Liver (tissue), 9 donors: ENCODE data around the gene VCAM1. TPM values are rescaled to one million over a fixed set of nuclear protein-coding genes. Genes with fewer than 3 reads are reported as not detected.

Source experiments
- DNase-seq: peaks from one replicate; pipeline ENCODE4 v3.0.0-alpha.2; 2017; ENCODE audit warnings: low spot score
- H3K27ac ChIP-seq, 2 donors: one replicate each; pipeline ENCODE4 v1.7.0; 2013; ENCODE audit warnings: inconsistent platforms in 2 of 2, low read length in 2 of 2, control low read depth in 1 of 2, low read depth in 1 of 2, mild to moderate bottlenecking in 1 of 2
- H3K27me3 ChIP-seq, 4 donors: one replicate each; pipeline versions ENCODE4 v1.6.1 to v1.7.0; 2013; ENCODE audit warnings: low read length in 3 of 4, inconsistent platforms in 1 of 4, mild to moderate bottlenecking in 1 of 4, moderate library complexity in 1 of 4; ENCODE audit not compliant: control insufficient read depth in 4 of 4, insufficient read depth in 4 of 4
- H3K36me3 ChIP-seq, 4 donors: one replicate each; pipeline versions ENCODE4 v1.6.1 to v1.7.0; 2013; ENCODE audit warnings: low read length in 3 of 4, mild to moderate bottlenecking in 3 of 4, low read depth in 1 of 4, moderate library complexity in 1 of 4; ENCODE audit not compliant: control insufficient read depth in 4 of 4, insufficient read depth in 3 of 4
- H3K4me1 ChIP-seq, 4 donors: one replicate each; pipeline versions ENCODE4 v1.6.1 to v1.7.0; 2013; ENCODE audit warnings: low read length in 3 of 4, mild to moderate bottlenecking in 3 of 4, moderate library complexity in 1 of 4; ENCODE audit not compliant: control insufficient read depth in 4 of 4, insufficient read depth in 4 of 4
- H3K4me3 ChIP-seq, 3 donors: one replicate each; pipeline versions ENCODE4 v1.6.1 to v1.7.0; 2013; ENCODE audit warnings: low read length in 3 of 3, control low read depth in 1 of 3, low read depth in 1 of 3, mild to moderate bottlenecking in 1 of 3
- H3K9ac ChIP-seq, 2 donors: one replicate each; pipeline ENCODE4 v1.7.0; 2013; ENCODE audit warnings: low read length in 2 of 2, mild to moderate bottlenecking in 2 of 2, moderate library complexity in 2 of 2, control low read depth in 1 of 2, low read depth in 1 of 2
- H3K9me3 ChIP-seq, 4 donors: one replicate each; pipeline versions ENCODE4 v1.6.1 to v1.7.0; 2013; ENCODE audit warnings: low read length in 3 of 4; ENCODE audit not compliant: control insufficient read depth in 4 of 4
- EGR1 ChIP-seq, 2 donors: IDR thresholded peaks; 2 replicates each; pipeline ENCODE4 v1.6.1; 2016 to 2018; ENCODE audit warnings: antibody characterized with exemption in 2 of 2, low read depth in 2 of 2
- FOXA1 ChIP-seq: IDR thresholded peaks from 2 replicates; pipeline ENCODE4 v1.6.1; 2016; ENCODE audit warnings: antibody characterized with exemption
- FOXA2 ChIP-seq: IDR thresholded peaks from 2 replicates; pipeline ENCODE4 v1.6.1; 2016; ENCODE audit warnings: antibody characterized with exemption
- GABPA ChIP-seq, 2 donors: IDR thresholded peaks in 1 of 2; conservative IDR thresholded peaks in 1 of 2; 2 replicates each; pipeline ENCODE4 v1.6.1; 2016; ENCODE audit warnings: antibody characterized with exemption in 2 of 2, mild to moderate bottlenecking in 1 of 2, moderate library complexity in 1 of 2
- HNF4A ChIP-seq, 2 donors: conservative IDR thresholded peaks; 2 replicates each; pipeline ENCODE4 v1.6.1; 2016; ENCODE audit warnings: antibody characterized with exemption in 2 of 2, mild to moderate bottlenecking in 2 of 2
- HNF4G ChIP-seq: IDR thresholded peaks from 2 replicates; pipeline ENCODE4 v1.6.1; 2016; ENCODE audit warnings: antibody characterized with exemption
- JUND ChIP-seq, 2 donors: IDR thresholded peaks; 2 replicates each; pipeline ENCODE4 v1.6.1; 2016; ENCODE audit warnings: antibody characterized with exemption in 2 of 2
- MAX ChIP-seq: IDR thresholded peaks from 2 replicates; pipeline ENCODE4 v1.6.1; 2016; ENCODE audit warnings: antibody characterized with exemption
- NR2F2 ChIP-seq: IDR thresholded peaks from 2 replicates; pipeline ENCODE4 v1.6.1; 2016; ENCODE audit warnings: antibody characterized with exemption
- RAD21 ChIP-seq, 2 donors: IDR thresholded peaks; 2 replicates each; pipeline ENCODE4 v1.6.1; 2016; ENCODE audit warnings: antibody characterized with exemption in 2 of 2, mild to moderate bottlenecking in 2 of 2
- REST ChIP-seq: IDR thresholded peaks from 2 replicates; pipeline ENCODE4 v1.6.1; 2016; ENCODE audit warnings: antibody characterized with exemption, mild to moderate bottlenecking
- RXRA ChIP-seq, 2 donors: IDR thresholded peaks; 2 replicates each; pipeline ENCODE4 v1.6.1; 2017 to 2018; ENCODE audit warnings: antibody characterized with exemption in 2 of 2, mild to moderate bottlenecking in 1 of 2
- SP1 ChIP-seq: IDR thresholded peaks from 2 replicates; pipeline ENCODE4 v1.6.1; 2018; ENCODE audit warnings: antibody characterized with exemption, mild to moderate bottlenecking
- TAF1 ChIP-seq: conservative IDR thresholded peaks from 2 replicates; pipeline ENCODE4 v1.6.1; 2016; ENCODE audit warnings: antibody characterized with exemption, mild to moderate bottlenecking
- YY1 ChIP-seq: IDR thresholded peaks from 2 replicates; pipeline ENCODE4 v1.6.1; 2016; ENCODE audit warnings: antibody characterized with exemption, mild to moderate bottlenecking
- ZBTB33 ChIP-seq: IDR thresholded peaks from 2 replicates; pipeline ENCODE4 v1.6.1; 2016; ENCODE audit warnings: antibody characterized with exemption
- WGBS: extraction: QIAGEN DNeasy Blood & Tissue Kit; methylation state at CpG from one replicate; pipeline ENCODE4 v1.1.7; 2013; 5-methylcytosine and 5-hydroxymethylcytosine counted together
- polyA plus RNA-seq, 2 donors: library from polyadenylated mRNA; stranded (reverse) in 1 of 2; unstranded in 1 of 2; fragments of 200-250 nt in 1 of 2; fragments of >200 nt in 1 of 2; fragmentation: Nextera tagmentation in 1 of 2; extraction: Ambion mirVana in 1 of 2; gene quantifications; one replicate each; pipeline versions ENCODE4 v1.2.1 to v1.2.3, GENCODE V29; 2013 to 2015
- total RNA-seq, 2 donors: library from RNA; depleted of rRNA; stranded (reverse); fragments of >200 nt; gene quantifications; one replicate each; pipeline ENCODE4 v1.2.3, GENCODE V29; 2014
- TF ChIP-seq, protein P1 (sequence below): IDR thresholded peaks from 2 replicates; pipeline ENCODE4 v1.6.1; 2016; ENCODE audit warnings: antibody characterized with exemption
- donor health status: healthy.
- donor health status: healthy.
- donor health status: healthy.
- donor health status: healthy.
- donor health status: healthy.

VCAM1 gene
- total and polyA plus RNA-seq, 4 donors, result 3.3 to 159 (median 23.7) TPM

GRCh38 chr1:100671601-100672000 lies 47.9 kb upstream of the VCAM1 start:
- no peak overlapping the region for H3K9ac ChIP-seq
- no peak overlapping the region for H3K27ac ChIP-seq
- no peaks in the 10 kb centered on the region for H3K4me1 ChIP-seq
- no peaks in the 10 kb centered on the region for H3K27me3 ChIP-seq
- H3K4me3 ChIP-seq, result no peak overlapping the region
- TF ChIP-seq NR2F2, result no peak
- H3K36me3 ChIP-seq, result no peaks in the 10 kb centered on the region
- no peak for DNase-seq
- peaks cover 0 to 4% (median 2%) of the 10 kb centered on the region in 4 donors for H3K9me3 ChIP-seq

- no peaks in the 10 kb centered on the region for H3K27me3 ChIP-seq
- 73% methylated on average over 2 of the region's 2 CpGs for WGBS
- no peak for DNase-seq
- no peaks in the 10 kb centered on the region for H3K9me3 ChIP-seq
- no peak overlapping the region for H3K27ac ChIP-seq
- H3K4me1 ChIP-seq, result no peaks in the 10 kb centered on the region
- TF ChIP-seq REST, result no peak
- TF ChIP-seq JUND (IDR thresholded peaks at IDR 0.05), result no peak
- no peak for TF ChIP-seq HNF4A (conservative IDR thresholded peaks at IDR 0.05)
- TF ChIP-seq SP1, result no peak
- no peak for TF ChIP-seq EGR1 (IDR thresholded peaks at IDR 0.05; ENCODE audit: low read depth in 2 of 2)
- TF ChIP-seq, protein P1, sequence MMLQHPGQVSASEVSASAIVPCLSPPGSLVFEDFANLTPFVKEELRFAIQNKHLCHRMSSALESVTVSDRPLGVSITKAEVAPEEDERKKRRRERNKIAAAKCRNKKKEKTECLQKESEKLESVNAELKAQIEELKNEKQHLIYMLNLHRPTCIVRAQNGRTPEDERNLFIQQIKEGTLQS, result no peak
- no peak overlapping the region for H3K9ac ChIP-seq
- H3K4me3 ChIP-seq, result no peak overlapping the region
- no peaks in the 10 kb centered on the region for H3K36me3 ChIP-seq
Observed at GRCh38 chr1:100683448-100684349, 35.8 kb upstream of the VCAM1 start.

GRCh38 chr1:100699744-100700143 lies 19.8 kb upstream of the VCAM1 start:
- WGBS, result 73% methylated on average over 1 of the region's 1 CpG
- no peaks in the 10 kb centered on the region for H3K36me3 ChIP-seq
- H3K4me3 ChIP-seq, result no peak overlapping the region
- H3K27ac ChIP-seq, result no peak overlapping the region
- H3K27me3 ChIP-seq, result no peaks in the 10 kb centered on the region
- DNase-seq, result no peak
- H3K9ac ChIP-seq, result no peak overlapping the region
- TF ChIP-seq JUND (IDR thresholded peaks at IDR 0.05) (no peak), HNF4A (conservative IDR thresholded peaks at IDR 0.05) (no peak), RXRA (IDR thresholded peaks at IDR 0.05) (no peak), FOXA2 (no peak), NR2F2 (no peak), MAX (no peak), YY1 (no peak), RAD21 (IDR thresholded peaks at IDR 0.05) (no peak), EGR1 (IDR thresholded peaks at IDR 0.05; ENCODE audit: low read depth in 2 of 2) (no peak), FOXA1 (no peak), GABPA (IDR thresholded peaks at IDR 0.05 in 1 of 2, conservative IDR thresholded peaks at IDR 0.05 in 1 of 2) (no peak), ZBTB33 (no peak), REST (no peak), HNF4G (no peak), TAF1 (no peak), SP1 (no peak)
- TF ChIP-seq, protein P1, result no peak
- H3K4me1 ChIP-seq, result no peaks in the 10 kb centered on the region
- no peaks in the 10 kb centered on the region for H3K9me3 ChIP-seq
